ENCODE data around the gene RPL23.
A peak's percentile ranks its signal among the peaks of the same experiment; 100 is the strongest.

Gene RPL23

DNA sequence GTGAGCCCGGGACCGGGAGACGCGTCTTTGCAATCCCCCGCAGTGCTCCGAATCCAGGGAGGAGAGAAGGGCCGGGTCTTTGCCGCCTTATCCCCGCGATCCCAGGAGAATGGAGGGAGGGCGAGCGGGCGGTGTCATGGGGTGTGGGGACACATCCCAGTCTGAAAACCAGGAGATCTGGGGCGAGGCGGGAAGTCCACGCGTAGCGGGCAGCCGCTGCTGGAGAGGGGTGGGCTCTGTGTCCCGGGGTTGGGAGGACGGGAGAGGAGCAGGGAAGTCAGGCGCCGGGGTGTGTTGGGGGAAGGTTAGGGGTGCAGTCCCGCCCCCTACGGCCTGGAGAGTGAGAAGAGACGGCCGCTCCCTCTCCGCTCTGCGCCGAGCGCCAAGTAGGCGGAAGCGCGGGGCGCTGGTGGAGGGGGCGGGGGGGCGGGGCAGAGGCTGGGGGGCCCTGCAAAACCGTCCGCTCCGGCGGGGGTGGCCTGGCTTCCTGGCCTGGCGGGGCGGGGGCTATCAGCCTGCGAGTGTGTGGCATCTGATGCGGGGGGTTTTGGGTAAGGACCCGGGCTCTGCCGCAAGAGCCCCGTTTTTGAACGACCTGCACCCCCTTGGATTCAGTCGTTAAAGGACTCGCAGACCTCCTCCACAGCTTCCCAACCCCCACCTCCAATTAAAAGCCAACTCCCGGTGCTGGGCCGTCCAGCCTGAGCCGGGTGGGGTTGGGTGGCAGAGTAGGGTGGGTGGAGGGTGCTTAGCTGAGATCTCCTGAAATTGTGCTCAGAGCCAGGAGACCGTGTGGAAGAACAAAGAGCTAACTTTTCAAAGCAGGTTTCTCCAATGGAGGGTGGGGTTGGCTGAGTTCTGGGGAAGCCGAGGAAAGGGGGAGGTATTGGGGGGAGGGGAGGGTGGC lies 17.0 kb upstream of the RPL23 start:
- TF ChIP-seq, protein P1, sequence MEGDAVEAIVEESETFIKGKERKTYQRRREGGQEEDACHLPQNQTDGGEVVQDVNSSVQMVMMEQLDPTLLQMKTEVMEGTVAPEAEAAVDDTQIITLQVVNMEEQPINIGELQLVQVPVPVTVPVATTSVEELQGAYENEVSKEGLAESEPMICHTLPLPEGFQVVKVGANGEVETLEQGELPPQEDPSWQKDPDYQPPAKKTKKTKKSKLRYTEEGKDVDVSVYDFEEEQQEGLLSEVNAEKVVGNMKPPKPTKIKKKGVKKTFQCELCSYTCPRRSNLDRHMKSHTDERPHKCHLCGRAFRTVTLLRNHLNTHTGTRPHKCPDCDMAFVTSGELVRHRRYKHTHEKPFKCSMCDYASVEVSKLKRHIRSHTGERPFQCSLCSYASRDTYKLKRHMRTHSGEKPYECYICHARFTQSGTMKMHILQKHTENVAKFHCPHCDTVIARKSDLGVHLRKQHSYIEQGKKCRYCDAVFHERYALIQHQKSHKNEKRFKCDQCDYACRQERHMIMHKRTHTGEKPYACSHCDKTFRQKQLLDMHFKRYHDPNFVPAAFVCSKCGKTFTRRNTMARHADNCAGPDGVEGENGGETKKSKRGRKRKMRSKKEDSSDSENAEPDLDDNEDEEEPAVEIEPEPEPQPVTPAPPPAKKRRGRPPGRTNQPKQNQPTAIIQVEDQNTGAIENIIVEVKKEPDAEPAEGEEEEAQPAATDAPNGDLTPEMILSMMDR (IDR thresholded peaks at IDR 0.05; ENCODE audit: low read length, missing control alignments), result no peak
- peak overlapping the region; percentile 98 for H3K4me3 ChIP-seq (replicated peaks; ENCODE audit: low read depth, low read length)
- DNase-seq (ENCODE audit: low read depth), result no peak

DNA sequence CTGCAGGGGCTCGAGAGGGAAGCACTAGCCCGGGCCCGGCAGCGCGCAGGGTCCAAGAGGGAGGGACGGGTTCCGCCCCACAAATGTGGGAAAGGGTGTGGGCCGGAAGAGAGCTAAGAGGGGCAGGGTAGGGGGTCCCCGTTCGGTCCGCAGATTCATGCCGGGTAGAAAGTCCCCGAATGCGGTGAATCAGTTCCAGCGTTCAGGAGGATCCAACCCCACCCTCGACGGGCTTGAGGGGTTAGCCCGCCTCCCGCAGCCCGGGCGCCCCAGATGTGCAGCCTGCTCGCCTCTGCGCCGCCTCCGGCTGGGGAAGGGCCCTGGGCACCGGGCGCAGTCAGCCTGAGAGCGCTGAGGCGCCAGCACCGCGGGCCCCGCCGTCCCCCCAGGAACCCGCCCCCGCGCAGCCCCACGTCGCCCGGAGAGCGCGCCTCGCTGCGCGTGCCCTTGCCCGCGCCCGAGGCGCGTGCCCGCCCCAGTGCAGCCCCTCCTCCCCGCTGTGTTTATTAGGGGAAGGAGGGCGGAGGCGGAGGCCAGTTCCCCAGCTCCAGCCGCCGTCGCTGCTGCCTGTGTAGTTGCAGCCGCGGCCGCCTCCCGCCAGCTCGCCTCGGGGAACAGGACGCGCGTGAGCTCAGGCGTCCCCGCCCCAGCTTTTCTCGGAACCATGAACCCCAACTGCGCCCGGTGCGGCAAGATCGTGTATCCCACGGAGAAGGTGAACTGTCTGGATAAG lies 16.2 kb upstream of the RPL23 start, which contains the start of gene LASP1:
Gene LASP1, plus strand, starts transcription at position 533 of the 733 bp plus-strand sequence. Its CDS starts 132 bp downstream, at position 665.
- TF ChIP-seq, protein P1 (IDR thresholded peaks at IDR 0.05; ENCODE audit: low read length, missing control alignments), result no peak
- H3K4me3 ChIP-seq (replicated peaks; ENCODE audit: low read depth, low read length), result peak within 1 kb of the TSS; percentile 98
- DNase-seq (ENCODE audit: low read depth), result peak; percentile 89

DNA sequence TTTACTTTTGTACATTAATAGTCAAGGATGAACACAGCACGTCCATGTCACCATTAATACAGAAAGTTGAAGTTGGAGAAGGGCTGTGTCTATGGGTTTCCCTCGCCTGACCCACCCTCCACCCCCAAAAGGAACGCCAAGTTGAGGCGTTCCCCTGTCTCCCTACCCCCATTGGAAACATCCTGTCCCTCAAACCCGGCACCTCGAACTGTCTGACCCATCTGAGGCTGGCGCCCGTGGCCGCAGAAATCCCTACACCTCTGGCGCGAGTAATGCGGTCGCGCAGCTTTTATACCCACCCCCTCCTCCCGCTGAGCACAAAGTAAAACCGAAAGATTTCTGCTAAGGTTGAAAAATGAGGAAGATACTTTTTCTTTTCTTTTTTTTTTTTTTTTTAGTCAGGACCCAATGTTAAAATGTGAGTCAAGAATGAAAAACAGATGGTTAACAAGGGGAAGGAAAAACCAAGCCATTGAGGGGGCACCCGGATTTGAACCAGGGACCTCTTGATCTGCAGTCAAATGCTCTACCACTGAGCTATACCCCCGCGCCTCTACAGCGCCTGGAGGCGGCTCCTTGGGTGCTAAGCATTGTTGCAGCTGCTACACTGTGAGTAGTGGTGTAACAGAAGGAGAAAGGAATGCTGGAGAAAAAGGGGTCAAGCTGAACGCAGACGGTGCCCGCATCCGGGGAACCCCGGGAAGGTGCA lies 15.4 kb upstream of the RPL23 start:
- H3K4me3 ChIP-seq (replicated peaks; ENCODE audit: low read depth, low read length), result peak overlapping the region; percentile 98
- DNase-seq (ENCODE audit: low read depth), result peak; percentile 91
- TF ChIP-seq, protein P1 (IDR thresholded peaks at IDR 0.05; ENCODE audit: low read length, missing control alignments), result peak; percentile 32

DNA sequence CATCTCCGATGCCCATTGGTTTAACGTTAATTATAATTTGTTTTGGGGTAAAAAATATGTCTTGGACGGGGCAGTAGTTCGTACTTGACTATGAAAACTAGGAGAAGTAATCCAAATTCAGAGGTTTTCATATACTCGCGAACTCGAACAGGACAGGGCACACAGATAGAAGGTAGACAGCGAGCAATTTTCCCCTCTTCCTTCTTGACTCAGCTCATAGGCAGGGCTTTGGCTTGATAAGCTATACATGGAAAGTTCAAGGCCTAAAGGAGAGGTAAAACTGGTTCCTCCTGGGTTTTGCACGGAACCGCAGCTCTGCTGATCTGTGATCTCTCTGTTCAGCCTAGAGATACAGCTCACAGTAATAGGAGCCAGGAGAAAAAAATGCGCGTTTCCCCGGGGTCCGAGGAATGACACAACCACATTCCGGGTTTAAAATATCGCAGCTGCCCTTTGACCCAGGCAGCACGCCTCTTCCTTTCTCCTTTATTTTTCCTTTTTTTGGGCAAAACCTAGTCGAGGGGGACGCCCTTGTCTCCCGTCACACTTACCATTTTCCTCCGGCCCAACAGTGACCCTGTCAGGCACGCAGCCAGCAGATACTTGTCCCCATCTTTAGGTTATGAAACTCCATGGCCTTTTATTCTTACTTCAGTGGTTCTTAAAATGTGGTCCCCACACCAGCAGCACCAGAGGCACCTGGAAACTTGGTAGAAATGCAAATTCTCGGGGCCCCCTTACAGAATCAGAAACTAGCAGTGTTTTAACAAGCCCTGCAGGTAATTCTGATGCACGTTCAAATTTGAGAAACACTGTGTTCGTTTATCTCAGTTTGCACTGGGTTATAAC lies 14.7 kb upstream of the RPL23 start:
- TF ChIP-seq, protein P1 (IDR thresholded peaks at IDR 0.05; ENCODE audit: low read length, missing control alignments), result no peak
- DNase-seq (ENCODE audit: low read depth), result peak; percentile 71
- H3K4me3 ChIP-seq (replicated peaks; ENCODE audit: low read depth, low read length), result peak overlapping the region; percentile 98

DNA sequence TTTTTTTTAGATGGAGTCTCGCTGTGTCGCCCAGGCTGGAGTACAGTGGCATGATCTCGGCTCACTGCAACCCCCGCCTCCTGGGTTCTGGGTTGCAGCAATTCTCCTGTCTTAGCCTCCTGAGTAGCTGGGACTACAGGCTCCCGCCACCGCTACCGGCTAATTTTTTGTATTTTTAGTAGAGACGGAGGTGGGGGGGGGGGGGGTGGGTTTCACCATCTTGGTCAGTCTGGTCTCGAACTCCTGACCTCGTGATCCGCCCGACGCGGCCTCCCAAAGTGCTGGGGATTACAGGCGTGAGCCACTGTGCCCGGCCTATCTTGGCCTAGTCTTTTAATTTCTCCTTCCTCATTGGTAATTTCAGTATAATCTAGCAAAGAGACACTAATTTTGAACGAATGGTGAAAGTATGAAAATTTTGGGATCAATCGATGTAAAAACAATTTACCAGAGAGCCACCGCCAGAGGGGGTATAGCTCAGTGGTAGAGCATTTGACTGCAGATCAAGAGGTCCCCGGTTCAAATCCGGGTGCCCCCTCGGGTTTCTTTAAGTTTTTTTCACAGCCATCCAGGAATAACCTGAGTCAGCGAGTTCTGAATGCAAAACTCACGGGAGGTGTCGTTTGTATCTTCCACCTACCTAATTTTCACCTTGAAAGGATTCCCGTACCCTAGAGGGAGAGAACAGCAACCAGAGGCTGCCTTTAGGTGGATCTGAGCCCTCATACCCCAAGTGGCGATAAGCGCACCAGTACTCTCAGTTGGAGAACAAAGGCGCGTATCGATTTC lies 13.9 kb upstream of the RPL23 start:
- peak overlapping the region; percentile 98 for H3K4me3 ChIP-seq (replicated peaks; ENCODE audit: low read depth, low read length)
- TF ChIP-seq, protein P1 (IDR thresholded peaks at IDR 0.05; ENCODE audit: low read length, missing control alignments), result peak; percentile 23
- DNase-seq (ENCODE audit: low read depth), result peak; percentile 68

Data from fibroblast of pulmonary artery (primary cell).